ENCODE measurements around the gene CTSE. TPM values are rescaled to one million over a fixed set of nuclear protein-coding genes. Genes with fewer than 3 reads are reported as not detected.

The CTSE gene
- total and polyA plus RNA-seq, 9 of the 15 experiments (the other 6 are each of a cell fraction or from before 2014, with no cell fraction given): 0.04 to 0.18 (median 0.09) TPM; not detected in 4

GRCh38 chr1:205976708-205977401 lies 46.8 kb downstream of the CTSE start:
- in situ Hi-C loops (cut with MboI): no loop called here
- peaks cover 0 to 4% of the 10 kb centered on the region in 2 experiments; a peak in 1 of 5 replicates for H3K4me1 ChIP-seq (replicated peaks in 1 of 2; ENCODE audit: control insufficient read depth in 2 of 2, insufficient read depth in 2 of 2, low read length in 2 of 2)
- H4K20me1 ChIP-seq (replicated peaks; ENCODE audit: control insufficient read depth, insufficient read depth, low read length): peaks cover 13% of the 10 kb centered on the region; the same call in 1 of the 2 replicates

More at GRCh38 chr1:205976708-205977401, 46.8 kb downstream of the CTSE start:
- BruUV-seq (replicated peaks): no TSS peak
- WGBS (ENCODE audit: insufficient coverage, low coverage, missing lambda C conversion rate): 0% methylated on average over 8 of the region's 8 CpGs
- Histone ChIP-seq H3K4me2 (ENCODE audit: insufficient read depth, low read length) (no peak overlapping the region), H3K9me1 (ENCODE audit: control insufficient read depth, insufficient read depth, low read length) (no peaks in the 10 kb centered on the region), H3K36me3 (ENCODE audit: control insufficient read depth, insufficient read depth, low read length) (no peaks in the 10 kb centered on the region), H3K79me2 (ENCODE audit: control insufficient read depth, insufficient read depth, low read length) (no peaks in the 10 kb centered on the region), H3K9ac (ENCODE audit: insufficient read depth in 1 of 2, low read depth in 2 of 2, low read length in 2 of 2) (no peak overlapping the region), H2AFZ (ENCODE audit: low read depth, low read length) (no peak overlapping the region), H3K27ac (ENCODE audit: extremely low read depth, low read depth, low read length) (no peak overlapping the region), H3K4me3 (no peak overlapping the region), H3K9me3 (replicated peaks; ENCODE audit: control insufficient read depth, insufficient read depth, low read depth, low read length) (no peaks in the 10 kb centered on the region; the same call in 1 of the 2 replicates), H3K27me3 (ENCODE audit: control insufficient read depth in 2 of 2, insufficient read depth in 2 of 2, low read length in 2 of 2) (peaks cover 18 to 41% of the 10 kb centered on the region in 2 experiments)
- ChIA-PET CTCF (ENCODE audit: low intra/inter-chr PET ratio) (interaction anchor here (0.6 to 5.9 kb wide), 13 partner anchors 33 to 448 kb away, joined by 3 to 114 read pairs (median 3); no protein-coding TSS in a partner anchor), POLR2A (interaction anchor here (0.7 to 1.7 kb wide), 10 partner anchors 9 to 452 kb away, joined by 3 to 20 read pairs (median 3); no protein-coding TSS in a partner anchor)
- no peak for ATAC-seq
- no peak for FAIRE-seq
- TF ChIP-seq NBN (IDR thresholded peaks at IDR 0.05; ENCODE audit: low read depth): no peak
- TF ChIP-seq ZNF512 (tag; IDR thresholded peaks at IDR 0.05): no peak
- peak; percentile 51 for TF ChIP-seq BHLHE40 (IDR thresholded peaks at IDR 0.05; ENCODE audit: low read length)
- TF ChIP-seq ASH1L (IDR thresholded peaks at IDR 0.05; ENCODE audit: borderline replicate concordance, low read depth, partially characterized antibody): no peak
- TF ChIP-seq PPARD (CRISPR knock-in tag; IDR thresholded peaks at IDR 0.05): no peak
- intact Hi-C loops (cut with micrococcal nuclease): loop anchor here (1.0 to 5.0 kb wide), 4 partner anchors 58 to 385 kb away; no protein-coding TSS in a partner anchor
- DNase-seq (ENCODE audit: extremely low read depth in 1 of 4, low spot score in 3 of 4): no peak
